CD4-positive, alpha-beta T cell (primary cell): Measurements from ENCODE around the gene FASLG. TPM values are rescaled to one million over a fixed set of nuclear protein-coding genes. Genes with fewer than 3 reads are reported as not detected.
"Not testable (repeated sequence)": the region's sequence is repeated elsewhere in the genome, so short reads cannot be mapped to it uniquely, and the experiment has no call there.

Source experiments
- ATAC-seq: fragments of 200-7000 bp; cut with Tn5 transposase; one replicate; pipeline ENCODE4 v1.10.0; 2022; ENCODE audit warnings: mild to moderate bottlenecking; ENCODE audit not compliant: poor library complexity
- CTCF ChIA-PET: fragments of 350-600 bp; sonication (Branson Sonifier 250); formaldehyde crosslinking; loops from one replicate; lab custom pipeline; 2021; ENCODE audit warnings: antibody characterized with exemption, inconsistent platforms; lab: Charles Lee
- POLR2A ChIA-PET: fragments of 350-600 bp; sonication (Branson Sonifier 250); formaldehyde crosslinking; loops from one replicate; lab custom pipeline; 2021; ENCODE audit warnings: antibody characterized with exemption, inconsistent platforms; lab: Charles Lee
- DNase-seq, 14 experiments: peaks; one replicate each; pipeline ENCODE4 v3.0.0-alpha.2; 2013 to 2020; ENCODE audit warnings: mixed read lengths in 2 of 14
- H3K27ac ChIP-seq, 2 donors: one replicate each; pipeline versions ENCODE4 v1.5.1 to v1.7.0; 2013; ENCODE audit warnings: low read length in 2 of 2, low read depth in 1 of 2, mild to moderate bottlenecking in 1 of 2
- H3K27me3 ChIP-seq, 2 experiments: 1 replicate in 1 of 2; 2 replicates in 1 of 2; pipeline versions ENCODE4 v1.6.1 to v1.7.0; 2013; ENCODE audit warnings: low read length in 2 of 2, control low read depth in 1 of 2, mild to moderate bottlenecking in 1 of 2, moderate library complexity in 1 of 2; ENCODE audit not compliant: insufficient read depth in 2 of 2, control insufficient read depth in 1 of 2
- H3K36me3 ChIP-seq: one replicate; pipeline ENCODE4 v1.6.1; 2013; ENCODE audit warnings: low read length, control low read depth; ENCODE audit not compliant: insufficient read depth
- H3K4me1 ChIP-seq: one replicate; pipeline ENCODE4 v1.6.1; 2013; ENCODE audit warnings: low read length, control low read depth; ENCODE audit not compliant: insufficient read depth
- H3K4me3 ChIP-seq: one replicate; pipeline ENCODE4 v1.5.1; 2013; ENCODE audit warnings: mild to moderate bottlenecking, low read length, moderate library complexity
- H3K9me3 ChIP-seq, 2 experiments: 1 replicate in 1 of 2; 2 replicates in 1 of 2; pipeline versions ENCODE4 v1.6.1 to v1.7.0; 2013; ENCODE audit warnings: low read length in 2 of 2, mild to moderate bottlenecking in 2 of 2, control low read depth in 1 of 2, moderate library complexity in 1 of 2; ENCODE audit not compliant: control insufficient read depth in 1 of 2, insufficient read depth in 1 of 2
- H3K27ac Mint-ChIP-seq: one replicate; pipeline ENCODE4 v1.8.0; 2020; ENCODE audit warnings: mixed read lengths
- H3K27me3 Mint-ChIP-seq: one replicate; pipeline ENCODE4 v1.8.0; 2021; ENCODE audit warnings: mixed read lengths
- H3K36me3 Mint-ChIP-seq: one replicate; pipeline ENCODE4 v1.8.0; 2021; ENCODE audit warnings: low read depth, mixed read lengths
- H3K4me1 Mint-ChIP-seq: one replicate; pipeline ENCODE4 v1.8.0; 2021; ENCODE audit warnings: low read depth, mixed read lengths
- H3K4me3 Mint-ChIP-seq: one replicate; pipeline ENCODE4 v1.8.0; 2020; ENCODE audit warnings: mild to moderate bottlenecking, mixed read lengths
- H3K9me3 Mint-ChIP-seq: one replicate; pipeline ENCODE4 v1.8.0; 2020; ENCODE audit warnings: mixed read lengths
- intact Hi-C, 2 experiments: fragments of 100-400 bp; cut with DNase I in 1 of 2; cut with micrococcal nuclease in 1 of 2; formaldehyde crosslinking; loops; one replicate each; pipeline versions ENCODE4 v1.15.1 to v1.9.0; 2023 to 2025; cut with DNase I, micrococcal nuclease
- total RNA-seq, 174 experiments: library from RNA in 2 of 174; stranded (reverse) in 2 of 174; gene quantifications; one replicate each; pipeline ENCODE4 v1.2.3 and lab custom pipeline; 2021 to 2026
- TF ChIP-seq, protein P1 (sequence below): fragments of 200-600 bp; IDR thresholded peaks from one replicate; pipeline ENCODE4 v1.8.0; 2022; ENCODE audit warnings: antibody characterized with exemption, mild to moderate bottlenecking

FASLG gene
- total RNA-seq, 2 experiments from 2014 or later: 0.11 to 0.80 TPM

DNA sequence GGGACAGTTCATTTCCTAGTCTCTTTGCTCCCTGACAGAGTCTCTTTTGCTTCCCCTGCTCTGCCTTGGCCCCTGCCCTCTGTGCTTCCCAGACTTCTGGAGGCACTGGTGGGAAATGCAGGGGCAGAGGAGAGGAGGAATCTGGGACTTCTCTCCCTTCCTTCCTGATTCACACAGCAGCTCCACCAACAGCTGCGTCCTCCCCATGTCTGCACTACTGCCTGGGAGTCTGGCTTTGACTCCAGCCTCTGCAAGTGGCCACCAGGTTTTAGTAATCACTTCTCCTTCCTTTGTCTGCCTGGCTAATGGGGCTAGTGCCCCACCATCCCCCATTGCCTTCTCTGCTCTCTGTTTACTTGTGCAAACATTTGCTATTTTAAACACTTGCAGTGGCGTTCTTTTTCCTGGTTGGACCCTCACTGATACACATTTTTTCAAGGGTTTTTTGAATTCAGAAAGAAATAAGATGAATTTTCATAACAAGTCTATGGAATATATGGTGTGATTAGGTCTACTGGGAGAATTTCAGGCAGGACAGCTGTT lies 21.9 kb downstream of the FASLG start:
- Mint-ChIP-seq H3K4me3 (no peak overlapping the region), H3K27me3 (no peaks in the 10 kb centered on the region), H3K4me1 (peaks cover 42% of the 10 kb centered on the region), H3K27ac (no peak overlapping the region), H3K9me3 (no peaks in the 10 kb centered on the region), H3K36me3 (no peaks in the 10 kb centered on the region)
- CTCF ChIA-PET: interaction anchor here (1.0 kb wide), 1 partner anchor 10 kb away, joined by 3 read pairs; no protein-coding TSS in a partner anchor
- Histone ChIP-seq H3K27me3 (no peaks in the 10 kb centered on the region), H3K9me3 (no peaks in the 10 kb centered on the region), H3K4me3 (no peak overlapping the region), H3K27ac (no peak overlapping the region), H3K4me1 (peaks cover 18% of the 10 kb centered on the region), H3K36me3 (no peaks in the 10 kb centered on the region)
- DNase-seq (no peak), ATAC-seq (no peak)
- intact Hi-C loops: no loop called here
- POLR2A ChIA-PET: no interaction called here
- TF ChIP-seq, protein P1, sequence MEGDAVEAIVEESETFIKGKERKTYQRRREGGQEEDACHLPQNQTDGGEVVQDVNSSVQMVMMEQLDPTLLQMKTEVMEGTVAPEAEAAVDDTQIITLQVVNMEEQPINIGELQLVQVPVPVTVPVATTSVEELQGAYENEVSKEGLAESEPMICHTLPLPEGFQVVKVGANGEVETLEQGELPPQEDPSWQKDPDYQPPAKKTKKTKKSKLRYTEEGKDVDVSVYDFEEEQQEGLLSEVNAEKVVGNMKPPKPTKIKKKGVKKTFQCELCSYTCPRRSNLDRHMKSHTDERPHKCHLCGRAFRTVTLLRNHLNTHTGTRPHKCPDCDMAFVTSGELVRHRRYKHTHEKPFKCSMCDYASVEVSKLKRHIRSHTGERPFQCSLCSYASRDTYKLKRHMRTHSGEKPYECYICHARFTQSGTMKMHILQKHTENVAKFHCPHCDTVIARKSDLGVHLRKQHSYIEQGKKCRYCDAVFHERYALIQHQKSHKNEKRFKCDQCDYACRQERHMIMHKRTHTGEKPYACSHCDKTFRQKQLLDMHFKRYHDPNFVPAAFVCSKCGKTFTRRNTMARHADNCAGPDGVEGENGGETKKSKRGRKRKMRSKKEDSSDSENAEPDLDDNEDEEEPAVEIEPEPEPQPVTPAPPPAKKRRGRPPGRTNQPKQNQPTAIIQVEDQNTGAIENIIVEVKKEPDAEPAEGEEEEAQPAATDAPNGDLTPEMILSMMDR: no peak

DNA sequence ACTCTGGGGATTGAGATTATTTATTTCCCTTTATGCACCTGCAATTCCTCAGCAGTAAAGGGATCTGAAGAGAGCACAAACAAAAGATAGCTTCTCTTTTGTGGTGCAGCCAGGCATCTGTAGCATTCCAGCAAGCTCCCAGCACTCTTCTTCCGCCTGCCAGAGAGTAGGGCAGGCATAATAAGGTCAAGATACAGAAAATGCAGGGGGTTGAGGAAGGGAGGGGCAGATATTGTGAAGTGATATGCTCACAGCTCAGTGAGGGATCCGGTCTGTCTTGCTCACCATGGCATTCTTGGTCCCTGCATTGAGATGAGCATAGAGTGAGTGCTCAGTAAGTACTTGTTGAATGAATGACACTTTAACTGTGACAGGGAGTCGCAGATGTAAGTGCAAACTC lies 23.9 kb downstream of the FASLG start:
- Histone ChIP-seq H3K4me3 (no peak overlapping the region), H3K4me1 (peaks cover 13% of the 10 kb centered on the region), H3K36me3 (no peaks in the 10 kb centered on the region), H3K27ac (no peak overlapping the region), H3K9me3 (no peaks in the 10 kb centered on the region), H3K27me3 (no peaks in the 10 kb centered on the region)
- Mint-ChIP-seq H3K9me3 (no peaks in the 10 kb centered on the region), H3K27me3 (no peaks in the 10 kb centered on the region), H3K4me1 (peaks cover 28% of the 10 kb centered on the region), H3K4me3 (no peak overlapping the region), H3K27ac (no peak overlapping the region), H3K36me3 (no peaks in the 10 kb centered on the region)
- TF ChIP-seq, protein P1: no peak
- no peak for ATAC-seq
- DNase-seq: peak in 1 of 14 experiments; percentile 35
- intact Hi-C loops: no loop called here
- ChIA-PET CTCF (interaction anchor here (0.5 to 1.2 kb wide), 2 partner anchors 73 to 172 kb away, joined by 3 read pairs; no protein-coding TSS in a partner anchor), POLR2A (no interaction called here)

DNA sequence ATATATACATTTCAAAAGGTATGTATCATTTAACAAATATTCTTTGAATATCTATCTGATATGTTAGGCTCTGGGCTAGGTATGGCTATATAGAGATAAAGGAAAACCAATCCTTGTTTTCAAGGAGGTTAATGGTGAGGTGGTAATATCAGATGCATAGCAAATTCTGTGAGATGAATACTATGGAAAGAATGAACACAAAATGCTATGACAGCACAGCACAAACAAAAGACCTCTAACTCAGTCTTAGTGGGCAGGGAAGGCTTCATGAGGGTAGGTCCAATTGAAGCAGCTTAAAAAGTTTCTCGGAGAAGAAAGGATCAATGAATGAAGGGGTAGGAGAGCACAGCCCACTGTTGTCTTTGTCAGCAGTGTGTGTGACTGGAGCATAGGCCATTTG lies 27.2 kb downstream of the FASLG start:
- intact Hi-C loops: no loop called here
- no peaks in the 10 kb centered on the region for H3K9me3 ChIP-seq
- no peak overlapping the region for H3K27ac Mint-ChIP-seq
- CTCF ChIA-PET: interaction anchor here (0.6 kb wide), 1 partner anchor 1360 kb away, joined by 3 read pairs; no protein-coding TSS in a partner anchor
- no peaks in the 10 kb centered on the region for H3K36me3 Mint-ChIP-seq
- H3K4me3 Mint-ChIP-seq: no peak overlapping the region
- H3K27me3 ChIP-seq: no peaks in the 10 kb centered on the region
- ATAC-seq (no peak), DNase-seq (no peak)
- POLR2A ChIA-PET: no interaction called here
- H3K4me3 ChIP-seq: no peak overlapping the region
- H3K27me3 Mint-ChIP-seq: no peaks in the 10 kb centered on the region
- H3K9me3 Mint-ChIP-seq: no peaks in the 10 kb centered on the region
- no peak overlapping the region for H3K27ac ChIP-seq
- H3K4me1 Mint-ChIP-seq: peaks cover 17% of the 10 kb centered on the region
- TF ChIP-seq, protein P1: no peak
- peaks cover 6% of the 10 kb centered on the region for H3K4me1 ChIP-seq
- H3K36me3 ChIP-seq: no peaks in the 10 kb centered on the region

DNA sequence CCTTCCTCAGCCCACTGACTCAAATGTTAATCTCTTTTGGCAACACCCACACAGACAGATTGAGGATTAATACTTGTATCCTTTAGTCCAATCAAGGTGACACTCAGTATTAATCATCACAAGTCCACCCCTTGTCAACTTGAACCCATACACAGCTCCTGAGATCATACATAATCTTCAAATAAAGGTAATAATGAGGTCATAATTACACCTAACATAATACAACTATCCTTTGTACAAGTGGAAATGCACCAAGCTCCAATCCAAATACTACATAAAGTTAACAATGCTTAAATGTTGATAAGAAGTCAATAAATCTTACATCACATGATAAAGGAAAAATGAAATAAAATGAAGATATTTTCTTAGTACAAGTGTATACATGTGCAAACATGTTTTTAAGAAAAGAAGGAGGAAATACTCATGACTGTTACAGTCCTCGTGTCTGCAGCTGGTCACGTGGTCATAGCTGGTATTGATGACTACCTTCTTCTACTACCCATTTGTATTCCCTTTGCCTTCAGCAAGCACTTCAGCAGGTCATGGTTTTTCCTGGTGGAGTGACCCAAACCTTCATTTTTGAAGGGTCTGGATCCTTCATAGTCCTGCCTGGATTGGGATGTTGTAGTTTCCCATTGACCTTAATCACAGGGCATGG lies 29.7 kb downstream of the FASLG start:
- H3K9me3 Mint-ChIP-seq, H3K27ac Mint-ChIP-seq, H3K4me1 ChIP-seq, ATAC-seq, intact Hi-C loops, H3K36me3 Mint-ChIP-seq, H3K9me3 ChIP-seq, POLR2A ChIA-PET, H3K4me3 Mint-ChIP-seq, H3K4me3 ChIP-seq, H3K27ac ChIP-seq, DNase-seq, H3K36me3 ChIP-seq, H3K4me1 Mint-ChIP-seq, CTCF ChIA-PET, H3K27me3 ChIP-seq, H3K27me3 Mint-ChIP-seq: not testable (repeated sequence)

DNA sequence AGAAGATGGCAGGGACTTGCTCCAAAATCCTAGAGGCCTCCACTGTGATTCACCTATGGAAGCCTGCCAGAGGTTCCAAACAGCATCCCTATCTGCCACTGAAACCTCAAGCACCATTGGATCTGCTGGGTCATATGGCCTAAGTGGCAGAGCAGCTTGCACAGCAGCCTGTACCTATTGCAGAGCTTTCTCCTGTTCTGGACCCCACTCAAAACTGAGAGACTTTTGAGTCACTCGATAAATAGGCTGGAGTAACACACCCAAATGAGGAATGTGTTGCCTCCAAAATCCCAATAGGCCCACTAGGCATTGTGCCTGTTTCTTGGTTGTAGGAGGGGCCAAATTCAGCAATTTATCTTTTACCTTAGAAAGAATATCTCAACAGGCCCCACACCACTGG lies 32.0 kb downstream of the FASLG start:
- DNase-seq, H3K27ac Mint-ChIP-seq, H3K27me3 Mint-ChIP-seq, H3K27ac ChIP-seq, H3K4me1 ChIP-seq, H3K36me3 Mint-ChIP-seq, H3K36me3 ChIP-seq, H3K9me3 ChIP-seq, POLR2A ChIA-PET, H3K4me1 Mint-ChIP-seq, ATAC-seq, H3K27me3 ChIP-seq, CTCF ChIA-PET, H3K4me3 Mint-ChIP-seq, H3K9me3 Mint-ChIP-seq, H3K4me3 ChIP-seq: not testable (repeated sequence)
- intact Hi-C loops: loop anchor here in 1 of 2 experiments (10.0 kb wide), 1 partner anchor 156 kb away; the partner anchor contains the start of gene SUCO
